Stimulated activated naive CD8-positive, alpha-beta T cell treated with anti-CD3 and anti-CD28 coated beads, Interleukin-15, amount 100 ng/mL, for 72 hours (primary cell): Measurements from ENCODE around the gene IFIT3.

Experiments used
- ATAC-seq: fragments of 150-1000 bp; cut with Tn5 transposase; 2 replicates; pipeline ENCODE4 v1.10.0; 2021; ENCODE audit warnings: mild to moderate bottlenecking, moderate library complexity
- DNase-seq, 2 donors: peaks; one replicate each; pipeline ENCODE4 v3.0.0; 2021 to 2022
- H3K27ac Mint-ChIP-seq, 2 donors: one replicate each; pipeline ENCODE4 v1.8.0; 2022; ENCODE audit warnings: mild to moderate bottlenecking in 2 of 2, mixed read lengths in 2 of 2, moderate library complexity in 2 of 2
- H3K27me3 Mint-ChIP-seq: one replicate; pipeline ENCODE4 v1.8.0; 2022; ENCODE audit warnings: mixed read lengths
- H3K4me1 Mint-ChIP-seq: one replicate; pipeline ENCODE4 v1.8.0; 2022; ENCODE audit warnings: mild to moderate bottlenecking, mixed read lengths
- H3K4me3 Mint-ChIP-seq, 2 donors: one replicate each; pipeline ENCODE4 v1.8.0; 2022; ENCODE audit warnings: mild to moderate bottlenecking in 2 of 2, mixed read lengths in 2 of 2, moderate library complexity in 1 of 2
- H3K9me3 Mint-ChIP-seq, 2 donors: one replicate each; pipeline ENCODE4 v1.8.0; 2022; ENCODE audit warnings: mixed read lengths in 2 of 2

Gene IFIT3

GRCh38 chr10:89377705-89378637 lies 50.2 kb downstream of the IFIT3 start, which contains the start of gene IFIT1B:
Gene IFIT1B, plus strand, starts transcription at chr10:89378056. Its CDS starts 80 bp downstream, at chr10:89378136.
- H3K4me3 Mint-ChIP-seq = no peak within 1 kb of the TSS

DNA sequence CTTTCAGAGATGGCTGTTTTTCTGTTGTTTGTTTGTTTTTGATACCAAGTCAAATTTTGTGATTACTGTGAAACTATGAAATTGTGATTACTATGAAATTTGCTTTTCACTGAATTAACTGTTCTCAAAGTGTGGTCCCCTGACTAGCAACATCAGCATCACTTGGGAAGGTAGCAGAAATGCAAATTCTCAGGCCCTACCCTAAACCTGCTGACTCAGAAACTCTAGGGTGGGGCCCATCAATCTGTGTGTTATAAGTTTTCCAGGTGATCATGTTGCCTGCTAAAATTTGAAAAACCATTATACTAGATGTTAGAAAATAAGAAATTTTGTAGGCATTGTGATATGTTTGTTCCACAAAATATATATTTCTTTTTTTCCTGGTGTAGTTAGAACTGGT lies 51.3 kb downstream of the IFIT3 start:
- ATAC-seq (no peak), DNase-seq (no peak)
- Mint-ChIP-seq H3K9me3 (no peaks in the 10 kb centered on the region), H3K4me1 (no peaks in the 10 kb centered on the region), H3K4me3 (no peak overlapping the region), H3K27ac (no peak overlapping the region), H3K27me3 (peaks cover 5% of the 10 kb centered on the region)

More at GRCh38 chr10:89377705-89378637, 50.2 kb downstream of the IFIT3 start, which contains the start of gene IFIT1B:
- H3K27me3 Mint-ChIP-seq = peaks cover 10% of the 10 kb centered on the region
- no peaks in the 10 kb centered on the region for H3K4me1 Mint-ChIP-seq
- H3K9me3 Mint-ChIP-seq = no peaks in the 10 kb centered on the region
- no peak within 1 kb of the TSS for H3K27ac Mint-ChIP-seq
- DNase-seq = no peak
- no peak for ATAC-seq

DNA sequence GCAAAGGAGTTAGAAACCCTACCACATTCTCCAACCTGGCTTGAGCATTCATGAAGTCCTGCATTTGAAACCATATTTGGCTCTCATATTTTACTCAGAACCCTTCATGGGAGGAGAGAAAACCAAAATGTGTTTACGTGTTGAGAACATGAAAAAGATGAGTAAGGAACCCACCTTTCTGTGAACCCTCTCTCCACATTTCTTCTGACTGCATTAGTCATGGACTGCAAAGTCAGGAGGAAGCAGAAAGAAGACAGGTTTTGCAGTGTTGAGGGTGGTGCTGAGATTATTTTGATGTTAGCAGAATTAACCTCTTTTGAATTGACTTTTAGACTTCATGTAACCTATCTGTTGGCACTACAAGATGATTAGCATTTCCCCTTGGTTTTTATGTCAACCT lies 55.0 kb downstream of the IFIT3 start:
- H3K27me3 Mint-ChIP-seq = no peaks in the 10 kb centered on the region
- DNase-seq (no peak), ATAC-seq (no peak)
- H3K4me3 Mint-ChIP-seq = no peak overlapping the region
- no peaks in the 10 kb centered on the region for H3K9me3 Mint-ChIP-seq
- no peaks in the 10 kb centered on the region for H3K4me1 Mint-ChIP-seq
- H3K27ac Mint-ChIP-seq = no peak overlapping the region

GRCh38 chr10:89384474-89385340 lies 56.9 kb downstream of the IFIT3 start:
- ATAC-seq (no peak), DNase-seq (no peak)
- H3K27me3 Mint-ChIP-seq = no peaks in the 10 kb centered on the region
- no peak overlapping the region for H3K27ac Mint-ChIP-seq
- H3K4me1 Mint-ChIP-seq = no peaks in the 10 kb centered on the region
- H3K4me3 Mint-ChIP-seq = no peak overlapping the region
- H3K9me3 Mint-ChIP-seq = no peaks in the 10 kb centered on the region

DNA sequence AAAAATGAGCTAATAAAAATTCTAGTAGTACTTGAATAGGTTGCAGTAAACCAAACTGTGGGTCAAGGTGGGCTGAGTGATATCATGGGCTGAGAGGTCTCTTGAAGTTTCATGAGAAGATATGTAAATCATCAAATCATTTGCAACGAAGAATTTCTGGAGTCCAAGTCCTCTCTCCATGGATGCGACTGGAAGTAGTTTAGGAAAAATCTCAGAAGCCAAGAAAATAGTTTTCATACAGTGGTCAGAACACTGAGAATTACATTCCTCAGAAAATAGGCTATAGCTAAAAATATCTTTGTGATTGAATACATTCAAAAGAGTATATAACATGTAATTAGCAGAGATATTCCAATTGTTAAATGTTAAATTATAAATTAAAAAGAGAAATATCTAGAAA lies 61.0 kb downstream of the IFIT3 start:
- ATAC-seq = no peak
- Mint-ChIP-seq H3K4me3 (no peak overlapping the region), H3K27me3 (no peaks in the 10 kb centered on the region), H3K4me1 (peaks cover 18% of the 10 kb centered on the region), H3K27ac (no peak overlapping the region), H3K9me3 (no peaks in the 10 kb centered on the region)
- no peak for DNase-seq

DNA sequence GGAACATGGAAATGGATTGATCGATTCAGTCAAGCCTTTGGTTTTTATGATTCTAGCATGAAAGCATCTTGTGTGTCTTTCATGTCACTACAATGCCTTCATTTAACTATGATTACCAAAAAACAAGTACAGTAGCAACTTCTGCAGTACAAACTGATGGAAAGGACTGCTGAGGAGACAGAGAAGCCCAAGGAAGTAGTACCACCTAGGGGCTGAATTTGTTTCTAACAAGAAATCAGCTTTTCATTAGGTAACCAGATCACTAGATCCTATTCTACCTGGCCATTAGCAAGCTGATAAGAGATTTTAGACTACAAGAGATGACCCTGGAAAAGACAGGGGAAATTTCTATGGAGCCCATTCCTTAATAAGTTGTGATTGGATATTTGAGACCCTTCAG lies 61.5 kb downstream of the IFIT3 start:
- Mint-ChIP-seq H3K4me1 (peaks cover 18% of the 10 kb centered on the region), H3K27me3 (no peaks in the 10 kb centered on the region), H3K27ac (no peak overlapping the region), H3K4me3 (no peak overlapping the region), H3K9me3 (no peaks in the 10 kb centered on the region)
- ATAC-seq = no peak
- no peak for DNase-seq
